GM23338 (cell line): ENCODE data around the gene SLC38A10. TPM values are rescaled to one million over a fixed set of nuclear protein-coding genes. Genes with fewer than 3 reads are reported as not detected.

Experiments used
- ATAC-seq: fragments of 200-7000 bp; cut with Tn5 transposase; 3 replicates; pipeline ENCODE4 v1.9.1; 2020
- DNase-seq: peaks from one replicate; pipeline ENCODE4 v3.0.0-alpha.2; 2015; ENCODE audit warnings: low spot score
- H2AFZ ChIP-seq: fragments of 200-600 bp; sonication (generic); 2 replicates; pipeline ENCODE4 v1.8.0; 2016; ENCODE audit warnings: antibody characterized with exemption, mild to moderate bottlenecking, moderate library complexity
- H3F3A ChIP-seq: fragments of 200-600 bp; sonication (generic); replicated peaks from 2 replicates; pipeline ENCODE4 v1.8.0; 2017; ENCODE audit warnings: antibody characterized with exemption, mixed run types, low read depth
- H3K27ac ChIP-seq: fragments of 200-600 bp; sonication (generic); 2 replicates; pipeline ENCODE4 v1.6.1; 2016; ENCODE audit warnings: low read depth
- H3K27me3 ChIP-seq: fragments of 200-600 bp; sonication (generic); 2 replicates; pipeline ENCODE4 v1.8.0; 2016; ENCODE audit warnings: mild to moderate bottlenecking, mixed run types, moderate library complexity; ENCODE audit not compliant: insufficient read depth
- H3K36me3 ChIP-seq: fragments of 200-600 bp; sonication (generic); 2 replicates; pipeline ENCODE4 v1.8.0; 2016; ENCODE audit warnings: mild to moderate bottlenecking; ENCODE audit not compliant: insufficient read depth
- H3K4me1 ChIP-seq: fragments of 200-600 bp; sonication (generic); 2 replicates; pipeline ENCODE4 v1.8.0; 2016; ENCODE audit warnings: mild to moderate bottlenecking, moderate library complexity; ENCODE audit not compliant: insufficient read depth
- H3K4me2 ChIP-seq: fragments of 200-600 bp; sonication (generic); 2 replicates; pipeline ENCODE4 v1.7.1; 2017; ENCODE audit warnings: mixed run types
- H3K4me3 ChIP-seq: fragments of 200-600 bp; sonication (generic); 2 replicates; pipeline ENCODE4 v1.6.1; 2016; ENCODE audit warnings: mixed run types
- H3K79me2 ChIP-seq: fragments of 200-600 bp; sonication (generic); replicated peaks from 2 replicates; pipeline ENCODE4 v1.8.0; 2017; ENCODE audit warnings: mild to moderate bottlenecking; ENCODE audit not compliant: insufficient read depth
- H3K9me2 ChIP-seq: fragments of 200-600 bp; sonication (generic); 2 replicates; pipeline ENCODE4 v1.8.0; 2017; ENCODE audit not compliant: insufficient read depth
- H4K20me1 ChIP-seq: fragments of 200-600 bp; sonication (generic); replicated peaks from 2 replicates; pipeline ENCODE4 v1.8.0; 2017; ENCODE audit warnings: mild to moderate bottlenecking; ENCODE audit not compliant: insufficient read depth
- H3K27ac Mint-ChIP-seq: 2 replicates; pipeline ENCODE4 v1.8.0; 2020; ENCODE audit warnings: inconsistent platforms, mild to moderate bottlenecking, moderate library complexity, mixed read lengths
- H3K27me3 Mint-ChIP-seq: 3 replicates; pipeline ENCODE4 v1.8.0; 2022; ENCODE audit warnings: low read depth, mild to moderate bottlenecking, moderate library complexity, mixed read lengths, inconsistent platforms; ENCODE audit not compliant: insufficient read depth, poor library complexity
- H3K36me3 Mint-ChIP-seq: 3 replicates; pipeline ENCODE4 v1.8.0; 2021; ENCODE audit warnings: low read depth, mild to moderate bottlenecking, inconsistent platforms, moderate library complexity, mixed read lengths
- H3K4me1 Mint-ChIP-seq: 3 replicates; pipeline ENCODE4 v1.8.0; 2020; ENCODE audit warnings: mild to moderate bottlenecking, inconsistent platforms, mixed read lengths
- H3K4me3 Mint-ChIP-seq: 3 replicates; pipeline ENCODE4 v1.8.0; 2021; ENCODE audit warnings: moderate library complexity, mild to moderate bottlenecking, inconsistent platforms, mixed read lengths
- H3K9me3 Mint-ChIP-seq: 3 replicates; pipeline ENCODE4 v1.8.0; 2020; ENCODE audit warnings: moderate library complexity, mild to moderate bottlenecking, inconsistent platforms, mixed read lengths
- polyA plus RNA-seq: library from polyadenylated mRNA; unstranded; fragments of >200 nt; fragmentation: Nextera tagmentation; extraction: Ambion mirVana; gene quantifications from 2 replicates; pipeline ENCODE4 v1.2.1, GENCODE V29; 2016
- total RNA-seq: library from RNA; depleted of rRNA; stranded (reverse); fragments of >200 nt; shearing (Covaris generic); gene quantifications from 2 replicates; pipeline ENCODE4 v1.2.3, GENCODE V29; 2014
- TF ChIP-seq, protein P1 (sequence below): fragments of 250-450 bp; sonication (Bioruptor Pico); IDR thresholded peaks from 2 replicates; pipeline ENCODE4 v1.5.0; 2020; ENCODE audit warnings: mild to moderate bottlenecking, moderate library complexity
- TF ChIP-seq, protein P2 (sequence below): IDR thresholded peaks from 2 replicates; pipeline ENCODE4 v1.6.1; 2016; ENCODE audit warnings: antibody characterized with exemption

SLC38A10 gene
- total and polyA plus RNA-seq, 2 experiments from 2014 or later: 17.1 to 55.8 TPM

DNA sequence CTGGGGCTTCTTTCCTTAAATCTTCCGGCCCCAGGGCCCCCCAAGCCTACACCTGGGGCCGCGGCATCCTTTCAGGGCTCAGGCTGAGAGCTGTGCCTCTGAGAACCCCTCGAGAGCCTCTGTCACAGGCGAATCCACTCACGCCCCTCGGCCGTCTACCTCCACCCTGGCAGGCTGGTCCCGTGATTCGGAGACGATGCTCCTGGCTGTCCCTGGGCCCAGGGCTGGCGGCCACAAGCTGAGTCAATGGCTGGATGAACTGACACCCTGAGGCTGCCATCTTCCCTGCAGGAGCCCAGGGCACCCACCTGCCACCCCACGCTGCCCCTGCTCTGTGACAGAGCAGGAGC, 60.6 kb downstream of the SLC38A10 start (continued):
- TF ChIP-seq, protein P1, sequence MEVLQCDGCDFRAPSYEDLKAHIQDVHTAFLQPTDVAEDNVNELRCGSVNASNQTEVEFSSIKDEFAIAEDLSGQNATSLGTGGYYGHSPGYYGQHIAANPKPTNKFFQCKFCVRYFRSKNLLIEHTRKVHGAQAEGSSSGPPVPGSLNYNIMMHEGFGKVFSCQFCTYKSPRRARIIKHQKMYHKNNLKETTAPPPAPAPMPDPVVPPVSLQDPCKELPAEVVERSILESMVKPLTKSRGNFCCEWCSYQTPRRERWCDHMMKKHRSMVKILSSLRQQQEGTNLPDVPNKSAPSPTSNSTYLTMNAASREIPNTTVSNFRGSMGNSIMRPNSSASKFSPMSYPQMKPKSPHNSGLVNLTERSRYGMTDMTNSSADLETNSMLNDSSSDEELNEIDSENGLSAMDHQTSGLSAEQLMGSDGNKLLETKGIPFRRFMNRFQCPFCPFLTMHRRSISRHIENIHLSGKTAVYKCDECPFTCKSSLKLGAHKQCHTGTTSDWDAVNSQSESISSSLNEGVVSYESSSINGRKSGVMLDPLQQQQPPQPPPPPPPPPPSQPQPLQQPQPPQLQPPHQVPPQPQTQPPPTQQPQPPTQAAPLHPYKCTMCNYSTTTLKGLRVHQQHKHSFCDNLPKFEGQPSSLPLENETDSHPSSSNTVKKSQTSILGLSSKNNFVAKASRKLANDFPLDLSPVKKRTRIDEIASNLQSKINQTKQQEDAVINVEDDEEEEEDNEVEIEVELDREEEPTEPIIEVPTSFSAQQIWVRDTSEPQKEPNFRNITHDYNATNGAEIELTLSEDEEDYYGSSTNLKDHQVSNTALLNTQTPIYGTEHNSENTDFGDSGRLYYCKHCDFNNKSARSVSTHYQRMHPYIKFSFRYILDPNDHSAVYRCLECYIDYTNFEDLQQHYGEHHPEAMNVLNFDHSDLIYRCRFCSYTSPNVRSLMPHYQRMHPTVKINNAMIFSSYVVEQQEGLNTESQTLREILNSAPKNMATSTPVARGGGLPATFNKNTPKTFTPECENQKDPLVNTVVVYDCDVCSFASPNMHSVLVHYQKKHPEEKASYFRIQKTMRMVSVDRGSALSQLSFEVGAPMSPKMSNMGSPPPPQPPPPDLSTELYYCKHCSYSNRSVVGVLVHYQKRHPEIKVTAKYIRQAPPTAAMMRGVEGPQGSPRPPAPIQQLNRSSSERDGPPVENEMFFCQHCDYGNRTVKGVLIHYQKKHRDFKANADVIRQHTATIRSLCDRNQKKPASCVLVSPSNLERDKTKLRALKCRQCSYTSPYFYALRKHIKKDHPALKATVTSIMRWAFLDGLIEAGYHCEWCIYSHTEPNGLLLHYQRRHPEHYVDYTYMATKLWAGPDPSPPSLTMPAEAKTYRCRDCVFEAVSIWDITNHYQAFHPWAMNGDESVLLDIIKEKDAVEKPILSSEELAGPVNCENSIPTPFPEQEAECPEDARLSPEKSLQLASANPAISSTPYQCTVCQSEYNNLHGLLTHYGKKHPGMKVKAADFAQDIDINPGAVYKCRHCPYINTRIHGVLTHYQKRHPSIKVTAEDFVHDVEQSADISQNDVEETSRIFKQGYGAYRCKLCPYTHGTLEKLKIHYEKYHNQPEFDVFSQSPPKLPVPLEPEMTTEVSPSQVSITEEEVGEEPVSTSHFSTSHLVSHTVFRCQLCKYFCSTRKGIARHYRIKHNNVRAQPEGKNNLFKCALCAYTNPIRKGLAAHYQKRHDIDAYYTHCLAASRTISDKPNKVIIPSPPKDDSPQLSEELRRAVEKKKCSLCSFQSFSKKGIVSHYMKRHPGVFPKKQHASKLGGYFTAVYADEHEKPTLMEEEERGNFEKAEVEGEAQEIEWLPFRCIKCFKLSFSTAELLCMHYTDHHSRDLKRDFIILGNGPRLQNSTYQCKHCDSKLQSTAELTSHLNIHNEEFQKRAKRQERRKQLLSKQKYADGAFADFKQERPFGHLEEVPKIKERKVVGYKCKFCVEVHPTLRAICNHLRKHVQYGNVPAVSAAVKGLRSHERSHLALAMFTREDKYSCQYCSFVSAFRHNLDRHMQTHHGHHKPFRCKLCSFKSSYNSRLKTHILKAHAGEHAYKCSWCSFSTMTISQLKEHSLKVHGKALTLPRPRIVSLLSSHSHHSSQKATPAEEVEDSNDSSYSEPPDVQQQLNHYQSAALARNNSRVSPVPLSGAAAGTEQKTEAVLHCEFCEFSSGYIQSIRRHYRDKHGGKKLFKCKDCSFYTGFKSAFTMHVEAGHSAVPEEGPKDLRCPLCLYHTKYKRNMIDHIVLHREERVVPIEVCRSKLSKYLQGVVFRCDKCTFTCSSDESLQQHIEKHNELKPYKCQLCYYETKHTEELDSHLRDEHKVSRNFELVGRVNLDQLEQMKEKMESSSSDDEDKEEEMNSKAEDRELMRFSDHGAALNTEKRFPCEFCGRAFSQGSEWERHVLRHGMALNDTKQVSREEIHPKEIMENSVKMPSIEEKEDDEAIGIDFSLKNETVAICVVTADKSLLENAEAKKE: no peak

DNA sequence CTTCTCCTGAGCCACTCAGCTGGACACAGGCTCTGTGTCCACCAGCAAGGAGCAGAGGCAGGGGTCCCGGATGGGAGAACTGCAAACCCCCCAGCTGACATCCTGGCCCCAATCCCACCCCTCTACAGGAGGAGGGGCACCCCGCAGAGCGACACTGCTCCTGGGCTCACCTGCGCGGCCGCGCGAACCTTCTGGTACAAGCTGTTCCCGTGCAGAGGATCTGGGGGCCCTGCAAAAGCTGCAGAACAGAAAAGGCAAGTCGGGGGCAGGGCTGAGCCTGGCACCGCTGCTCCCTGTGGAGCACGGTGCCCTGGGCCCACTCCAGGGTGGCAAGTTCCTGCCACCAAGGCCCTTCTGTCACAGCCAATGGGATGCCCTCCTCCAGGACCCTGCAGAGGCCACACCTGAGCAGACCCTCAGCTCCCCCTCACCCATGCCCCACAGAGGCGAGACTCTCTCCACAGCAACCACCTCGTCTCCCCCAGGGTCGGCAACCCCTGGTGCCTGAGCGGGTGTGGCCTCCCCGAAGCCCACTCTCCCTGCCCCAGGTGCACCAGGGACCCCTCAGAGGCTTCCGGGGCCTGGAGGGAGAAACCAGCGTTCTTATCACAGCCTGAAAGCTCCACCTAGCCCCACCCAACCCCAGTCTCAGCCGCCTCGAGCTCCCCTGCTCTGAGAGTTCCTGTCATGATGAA, 61.1 kb downstream of the SLC38A10 start:
- Histone ChIP-seq H2AFZ (no peak overlapping the region), H3F3A (no peaks in the 10 kb centered on the region), H3K4me2 (no peak overlapping the region), H3K4me3 (no peak overlapping the region), H3K4me1 (no peaks in the 10 kb centered on the region), H3K79me2 (no peaks in the 10 kb centered on the region; the same call in none of the 2 replicates), H3K9me2 (no peaks in the 10 kb centered on the region), H3K27me3 (no peaks in the 10 kb centered on the region), H3K27ac (no peak overlapping the region), H3K36me3 (no peaks in the 10 kb centered on the region), H4K20me1 (no peaks in the 10 kb centered on the region)
- Mint-ChIP-seq H3K36me3 (peaks cover 15% of the 10 kb centered on the region), H3K9me3 (no peaks in the 10 kb centered on the region), H3K4me3 (no peak overlapping the region), H3K27ac (no peak overlapping the region), H3K4me1 (peaks cover 5% of the 10 kb centered on the region), H3K27me3 (peaks cover 6% of the 10 kb centered on the region)
- TF ChIP-seq, protein P2, sequence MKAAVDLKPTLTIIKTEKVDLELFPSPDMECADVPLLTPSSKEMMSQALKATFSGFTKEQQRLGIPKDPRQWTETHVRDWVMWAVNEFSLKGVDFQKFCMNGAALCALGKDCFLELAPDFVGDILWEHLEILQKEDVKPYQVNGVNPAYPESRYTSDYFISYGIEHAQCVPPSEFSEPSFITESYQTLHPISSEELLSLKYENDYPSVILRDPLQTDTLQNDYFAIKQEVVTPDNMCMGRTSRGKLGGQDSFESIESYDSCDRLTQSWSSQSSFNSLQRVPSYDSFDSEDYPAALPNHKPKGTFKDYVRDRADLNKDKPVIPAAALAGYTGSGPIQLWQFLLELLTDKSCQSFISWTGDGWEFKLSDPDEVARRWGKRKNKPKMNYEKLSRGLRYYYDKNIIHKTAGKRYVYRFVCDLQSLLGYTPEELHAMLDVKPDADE: no peak
- ATAC-seq (no peak), DNase-seq (no peak)
